CD4-positive, alpha-beta T cell treated with Interleukin-12 subunit alpha and Interleukin-12 subunit beta, for 1 hour (primary cell): ENCODE data around the gene CREB3L2.

ENCODE experiments used
- DNase-seq: peaks from one replicate; pipeline ENCODE4 v3.0.0-alpha.2; 2020

Gene CREB3L2

DNA sequence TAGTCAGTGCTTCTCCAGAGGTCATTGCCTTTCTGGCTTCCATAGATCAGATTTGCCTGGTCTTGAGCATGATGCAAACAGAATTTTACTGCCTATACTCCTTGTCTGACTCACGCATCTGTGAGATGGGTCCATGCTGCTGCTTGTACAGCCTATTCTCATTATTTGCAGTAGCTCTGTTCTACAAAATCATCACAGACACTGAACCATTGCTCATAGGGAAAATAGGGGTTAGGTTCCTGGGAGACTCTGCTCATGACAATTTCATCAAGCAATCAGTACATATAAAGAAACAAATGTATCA, 7.4 kb upstream of the CREB3L2 start:
- DNase-seq: no peak

DNA sequence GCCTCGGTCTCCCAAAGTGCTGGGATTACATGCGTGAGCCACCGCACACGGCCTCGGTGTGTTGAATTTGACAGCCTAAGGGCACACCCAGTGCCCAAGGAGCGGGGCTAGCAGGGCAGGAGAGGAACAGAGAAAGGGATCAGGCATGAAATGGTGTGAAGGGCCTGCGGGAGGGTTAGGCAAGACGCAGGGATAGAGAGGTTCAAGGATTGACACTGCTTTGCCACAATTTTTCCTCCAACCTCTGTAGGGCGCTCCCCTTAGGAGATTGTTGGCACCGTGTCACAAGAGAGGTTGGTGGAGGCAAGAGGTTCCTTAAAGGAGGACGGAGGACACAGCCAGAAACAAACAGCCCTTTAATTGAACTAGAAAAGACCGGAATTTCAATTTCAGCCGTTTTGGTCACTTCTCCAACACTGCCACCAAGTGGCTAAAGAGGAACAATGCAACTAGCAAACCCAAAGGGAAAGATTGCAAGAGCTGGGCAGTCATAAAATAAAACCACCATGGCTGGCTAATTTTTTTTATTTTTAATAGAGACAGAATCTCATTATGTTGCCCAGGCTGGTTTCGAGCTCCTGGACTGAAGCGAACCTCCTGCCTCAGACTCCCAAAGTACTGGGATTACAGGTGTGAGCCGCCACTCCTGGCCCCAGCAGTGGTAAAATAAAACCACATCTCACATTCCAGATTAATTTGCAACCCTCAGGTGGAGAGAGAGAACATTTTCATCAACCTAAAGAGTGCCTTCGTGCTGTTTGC, 6.9 kb upstream of the CREB3L2 start:
- peak; percentile 67 for DNase-seq

DNA sequence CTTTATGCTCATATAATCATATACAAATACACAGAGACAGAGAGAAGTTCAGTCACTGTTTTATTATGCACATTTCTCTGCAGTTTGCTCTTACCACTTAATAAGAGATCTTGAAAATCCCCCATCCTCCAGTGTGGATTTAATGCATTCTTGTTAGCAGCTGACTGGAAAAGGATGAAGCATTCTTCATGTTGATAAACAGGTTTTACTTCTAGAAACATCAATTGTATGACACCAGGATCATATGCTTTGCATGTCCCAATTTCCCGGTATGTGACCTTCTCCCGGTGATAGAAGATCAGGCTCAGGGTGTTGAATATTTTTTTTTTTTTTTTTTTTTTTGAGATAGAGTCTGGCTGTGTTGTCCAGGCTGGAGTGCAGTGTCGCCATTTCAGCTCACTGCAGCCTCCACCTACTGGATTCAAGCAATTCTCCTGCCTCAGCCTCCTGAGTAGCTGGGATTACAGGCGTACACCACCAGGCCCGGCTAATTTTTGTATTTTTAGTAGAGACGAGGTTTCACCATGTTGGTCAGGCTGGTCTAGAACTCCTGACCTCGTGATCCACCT, 6.2 kb upstream of the CREB3L2 start:
- no peak for DNase-seq

GRCh38 chr7:138006106-138006505, 4.2 kb upstream of the CREB3L2 start:
- DNase-seq: no peak

GRCh38 chr7:138004936-138005335, 3.0 kb upstream of the CREB3L2 start:
- DNase-seq: no peak

DNA sequence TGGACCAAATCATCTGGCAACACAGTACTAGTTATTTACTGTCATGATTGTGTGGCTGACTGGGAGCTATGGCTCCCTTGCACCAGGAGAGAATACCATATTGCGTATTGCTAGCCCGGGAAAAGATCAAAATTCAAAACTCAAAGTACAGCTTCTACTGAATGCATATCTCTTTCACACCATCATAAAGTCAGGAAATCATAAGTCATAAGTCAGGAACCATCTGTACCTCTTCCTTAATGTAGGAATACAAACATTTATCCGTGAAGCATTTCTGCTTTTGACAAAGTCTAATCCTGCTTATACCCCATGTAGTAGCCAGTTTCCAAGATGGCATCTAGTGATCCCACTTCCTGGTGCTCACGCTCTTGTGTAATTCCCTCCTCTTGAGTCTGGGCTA, 2.2 kb upstream of the CREB3L2 start:
- no peak for DNase-seq

- no peak for DNase-seq
These were observed 923 bp upstream of the CREB3L2 start for GRCh38 chr7:138002828-138003189.

DNA sequence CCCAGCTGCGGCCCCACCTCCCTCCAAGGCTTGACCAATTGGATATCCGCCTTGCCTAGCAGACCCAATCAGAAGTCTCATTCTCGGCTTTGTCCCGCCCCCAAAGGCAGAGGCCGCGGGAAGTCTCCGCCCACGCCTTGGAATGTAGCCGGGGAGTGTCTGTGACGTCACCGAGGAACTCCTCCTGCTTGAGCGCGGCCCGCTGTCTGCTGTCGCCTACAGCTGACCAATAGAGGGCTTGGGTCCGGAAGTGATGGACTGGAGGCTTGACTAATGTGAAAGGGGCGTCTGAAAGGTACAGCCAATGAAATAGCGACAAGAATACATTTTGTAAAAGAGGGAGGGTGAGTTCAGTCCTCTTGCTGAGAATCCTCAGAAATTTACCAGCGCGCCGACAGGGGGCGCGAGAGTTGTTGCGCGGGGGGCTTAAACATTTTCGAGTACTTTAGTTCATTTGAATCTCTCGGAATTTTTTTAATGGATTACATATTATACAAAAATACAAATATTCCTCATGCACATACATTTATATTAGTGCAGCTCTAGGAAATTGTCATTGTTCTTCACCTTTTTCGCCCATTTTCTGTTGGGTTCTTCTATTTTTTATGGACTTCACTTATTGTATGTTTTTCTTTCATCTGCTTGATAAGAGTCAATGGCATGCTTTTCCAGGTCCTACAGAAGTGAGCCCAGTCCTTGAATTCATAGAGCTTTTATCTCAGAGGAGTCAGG, 376 bp upstream of the CREB3L2 start:
- peak; percentile 99 for DNase-seq

GRCh38 chr7:138000081-138000701, 1.7 kb downstream of the CREB3L2 start:
- DNase-seq: no peak

DNA sequence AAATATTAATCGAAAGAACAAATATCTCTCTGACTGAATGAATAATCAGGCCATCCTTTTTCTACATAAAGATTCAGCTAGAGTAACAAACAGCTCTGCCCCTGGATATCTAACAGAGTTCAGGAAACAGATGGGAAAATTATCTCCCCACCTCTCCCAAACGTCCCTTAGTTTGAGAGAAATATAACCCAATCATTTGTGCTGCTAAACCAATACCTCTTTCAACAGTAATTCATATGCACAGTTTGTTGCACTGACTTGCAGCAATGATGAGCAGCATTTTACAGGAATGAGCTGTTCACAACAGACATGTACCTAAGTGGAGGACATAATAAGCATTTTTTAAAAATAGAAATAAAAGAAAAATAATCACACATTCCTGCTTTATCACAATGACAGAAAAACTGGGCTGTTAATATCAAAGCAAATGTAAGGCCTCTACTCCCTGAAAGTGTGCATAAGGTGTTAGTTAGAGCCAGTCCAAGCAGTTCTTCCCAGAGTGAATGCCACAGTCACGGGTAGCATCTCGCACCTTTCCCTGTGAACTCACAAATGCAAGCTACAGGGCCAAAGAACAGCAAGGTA, 2.3 kb downstream of the CREB3L2 start:
- DNase-seq: no peak

- no peak for DNase-seq
These were observed 3.6 kb downstream of the CREB3L2 start for GRCh38 chr7:137998250-137998649.

DNA sequence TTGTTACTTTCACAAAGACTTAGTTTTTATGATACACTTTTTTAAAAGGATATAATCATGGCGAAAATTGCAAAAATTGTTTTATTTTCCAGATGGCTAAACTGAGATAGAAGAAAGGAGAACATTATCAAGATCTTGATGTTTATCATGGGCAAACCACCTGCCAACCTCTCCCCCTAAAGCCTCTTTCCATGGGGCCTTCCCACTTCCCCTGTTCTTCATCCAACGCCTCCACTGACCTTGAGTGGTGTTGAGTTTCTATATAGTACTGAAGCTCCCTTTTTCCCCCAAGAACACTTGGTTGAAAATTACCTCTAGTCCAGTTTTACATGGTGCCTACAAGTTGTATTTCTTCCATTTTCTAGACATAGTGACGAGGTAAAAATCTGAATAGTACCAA, 5.0 kb downstream of the CREB3L2 start:
- no peak for DNase-seq

- DNase-seq: peak; percentile 14
These were observed 5.5 kb downstream of the CREB3L2 start for GRCh38 chr7:137996386-137996851.

GRCh38 chr7:137994216-137994615, 7.7 kb downstream of the CREB3L2 start:
- no peak for DNase-seq

DNA sequence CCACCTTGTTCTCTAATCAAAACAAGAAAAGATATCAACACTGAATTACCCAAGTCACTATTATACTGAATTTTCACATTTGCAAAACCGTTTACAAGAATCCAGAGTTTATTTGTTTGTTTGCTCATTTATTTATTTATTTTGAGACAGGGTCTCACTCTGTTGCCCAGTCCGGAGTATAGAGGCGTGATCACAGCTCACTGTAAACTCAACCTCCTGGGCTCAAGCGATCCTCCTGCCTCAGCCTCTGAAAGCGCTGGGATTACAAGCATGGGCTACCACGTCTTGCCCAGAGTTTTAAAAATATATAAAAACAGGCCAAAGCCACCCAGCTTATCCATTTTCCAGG, 8.5 kb downstream of the CREB3L2 start:
- no peak for DNase-seq

GRCh38 chr7:137992550-137993394, 9.1 kb downstream of the CREB3L2 start:
- DNase-seq: no peak

DNA sequence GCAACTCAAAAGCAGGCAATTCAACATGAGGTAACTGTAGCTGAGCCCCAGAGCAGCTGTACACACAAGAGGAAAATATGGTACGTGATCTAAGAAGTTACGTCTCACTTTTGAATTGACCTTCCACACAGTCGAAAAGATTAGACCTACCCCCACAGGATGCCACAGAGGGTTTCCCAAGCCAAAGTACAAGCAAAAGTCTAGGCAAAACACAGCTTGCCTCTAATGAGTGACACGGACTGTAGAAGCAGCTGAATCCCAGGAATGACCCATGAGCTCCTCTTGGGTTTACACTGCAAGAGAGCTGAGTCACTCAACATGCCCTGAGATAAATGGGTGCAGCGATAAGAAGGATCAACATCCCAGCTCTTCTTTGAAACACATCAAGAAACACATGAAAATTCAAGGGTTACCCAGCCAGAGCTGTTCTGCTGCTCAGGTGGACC, 9.8 kb downstream of the CREB3L2 start:
- DNase-seq: no peak

GRCh38 chr7:137990251-137990941, 11.5 kb downstream of the CREB3L2 start:
- no peak for DNase-seq

- no peak for DNase-seq
These were observed 12.3 kb downstream of the CREB3L2 start for GRCh38 chr7:137989590-137989989.

- DNase-seq: no peak
These were observed 12.8 kb downstream of the CREB3L2 start for GRCh38 chr7:137989094-137989493.

DNA sequence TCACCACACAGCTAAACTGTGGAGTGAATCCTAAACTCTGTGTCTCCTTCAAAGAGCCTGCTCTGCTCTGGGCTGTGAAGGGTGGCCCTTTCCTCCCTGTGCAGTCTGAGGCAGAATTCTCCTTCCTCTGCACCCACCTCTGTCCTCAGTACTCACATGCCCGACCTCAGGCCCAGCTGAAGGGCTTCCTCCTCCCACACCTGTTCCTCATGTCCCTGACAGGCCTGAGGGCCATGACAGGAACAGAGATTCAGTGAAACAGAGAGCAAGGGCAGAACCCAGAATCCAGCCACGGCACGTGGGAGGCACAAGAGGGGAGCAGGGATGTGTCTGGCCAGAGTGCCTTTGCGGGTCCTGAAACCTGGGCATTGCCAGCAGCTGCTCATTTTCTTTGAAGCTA, 13.9 kb downstream of the CREB3L2 start:
- no peak for DNase-seq

GRCh38 chr7:137987563-137987962, 14.3 kb downstream of the CREB3L2 start:
- DNase-seq: no peak
